IMR-90 (cell line): Measurements from ENCODE around the gene TUBGCP3. TPM values are rescaled to one million over a fixed set of nuclear protein-coding genes. Genes with fewer than 3 reads are reported as not detected.

Source experiments
- ATAC-seq: fragments of 200-7000 bp; cut with Tn5 transposase; 2 replicates; pipeline ENCODE4 v1.9.1; 2020; ENCODE audit warnings: low read depth, mild to moderate bottlenecking, moderate library complexity
- BruUV-seq: library from RNA; stranded (reverse); fragments of 400-500 nt; replicated peaks from 2 replicates; lab custom pipeline; 2021; lab: Mats Ljungman, UMichigan
- CTCF ChIA-PET: fragments of 300-600 bp; formaldehyde crosslinking; extraction: SDS; loops from one replicate; lab custom pipeline; 2021; ENCODE audit warnings: antibody characterized with exemption; lab: Yijun Ruan, JAX
- POLR2A ChIA-PET: fragments of 300-600 bp; sonication (Branson Sonifier 250); formaldehyde crosslinking; loops from one replicate; lab custom pipeline; 2022; ENCODE audit warnings: antibody characterized with exemption; ENCODE audit not compliant: unreplicated experiment; lab: Charles Lee
- DNase-seq: peaks from one replicate; pipeline ENCODE4 v3.0.0; 2013
- H2AFZ ChIP-seq: replicated peaks from 2 replicates; pipeline ENCODE3; 2013; ENCODE audit warnings: low read length, mild to moderate bottlenecking; ENCODE audit not compliant: poor library complexity
- H2AK5ac ChIP-seq: 2 replicates; pipeline ENCODE4 v1.6.1; 2013; ENCODE audit warnings: low read depth, low read length, inconsistent platforms
- H2AK9ac ChIP-seq: replicated peaks from 2 replicates; pipeline ENCODE3; 2013; ENCODE audit warnings: mild to moderate bottlenecking, low read depth, low read length, moderate library complexity; ENCODE audit not compliant: poor library complexity
- H2BK120ac ChIP-seq: 2 replicates; pipeline ENCODE4 v1.6.1; 2013; ENCODE audit warnings: low read depth, low read length, inconsistent platforms
- H2BK15ac ChIP-seq: 3 replicates; pipeline ENCODE4 v1.6.1; 2013; ENCODE audit warnings: low read depth, low read length, inconsistent platforms
- H2BK20ac ChIP-seq: 2 replicates; pipeline ENCODE4 v1.6.1; 2013; ENCODE audit warnings: low read depth, mild to moderate bottlenecking, inconsistent platforms, low read length, moderate library complexity
- H2BK5ac ChIP-seq: 2 replicates; pipeline ENCODE4 v1.6.1; 2013; ENCODE audit warnings: mild to moderate bottlenecking, low read depth, low read length, inconsistent platforms; ENCODE audit not compliant: poor library complexity, severe bottlenecking
- H3K14ac ChIP-seq: replicated peaks from 2 replicates; pipeline ENCODE4 v1.6.1; 2013; ENCODE audit warnings: low read depth, low read length, inconsistent platforms
- H3K18ac ChIP-seq: 2 replicates; pipeline ENCODE4 v1.6.1; 2013; ENCODE audit warnings: low read depth, low read length, control low read depth
- H3K23ac ChIP-seq: 2 replicates; pipeline ENCODE4 v1.6.1; 2013; ENCODE audit warnings: low read depth, low read length, inconsistent platforms
- H3K27ac ChIP-seq: 2 replicates; pipeline ENCODE4 v1.5.1; 2013; ENCODE audit warnings: mild to moderate bottlenecking, control low read depth, low read length; ENCODE audit not compliant: insufficient read depth
- H3K27me3 ChIP-seq: 2 replicates; pipeline ENCODE4 v1.6.1; 2013; ENCODE audit warnings: low read length; ENCODE audit not compliant: control insufficient read depth, insufficient read depth
- H3K36me3 ChIP-seq: 2 replicates; pipeline ENCODE4 v1.6.1; 2013; ENCODE audit warnings: low read length, mixed read lengths; ENCODE audit not compliant: control insufficient read depth, insufficient read depth
- H3K4ac ChIP-seq: 2 replicates; pipeline ENCODE4 v1.6.1; 2013; ENCODE audit warnings: low read depth, low read length, inconsistent platforms
- H3K4me1 ChIP-seq: 2 replicates; pipeline ENCODE4 v1.6.1; 2013; ENCODE audit warnings: low read length, mixed read lengths; ENCODE audit not compliant: control insufficient read depth, insufficient read depth
- H3K4me2 ChIP-seq: 2 replicates; pipeline ENCODE4 v1.6.1; 2013; ENCODE audit warnings: low read depth, mild to moderate bottlenecking, control low read depth, low read length, moderate library complexity
- H3K4me3 ChIP-seq: 2 replicates; pipeline ENCODE4 v1.5.1; 2013; ENCODE audit warnings: low read depth, mild to moderate bottlenecking, control low read depth, low read length, moderate library complexity; ENCODE audit not compliant: insufficient read depth
- H3K56ac ChIP-seq: 2 replicates; pipeline ENCODE4 v1.6.1; 2013; ENCODE audit warnings: low read length, inconsistent platforms; ENCODE audit not compliant: insufficient read depth; ENCODE audit errors: extremely low read depth
- H3K79me1 ChIP-seq, 2 experiments: 2 replicates each; pipeline ENCODE4 v1.6.1; 2013; ENCODE audit warnings: low read length in 2 of 2, inconsistent platforms in 1 of 2, low read depth in 1 of 2
- H3K9ac ChIP-seq: 2 replicates; pipeline ENCODE4 v1.6.1; 2013; ENCODE audit warnings: low read depth, low read length, control low read depth
- H3K9me1 ChIP-seq: 2 replicates; pipeline ENCODE4 v1.6.1; 2013; ENCODE audit warnings: low read length, inconsistent platforms; ENCODE audit not compliant: insufficient read depth
- H3K9me3 ChIP-seq: 2 replicates; pipeline ENCODE4 v1.6.1; 2013; ENCODE audit warnings: low read length; ENCODE audit not compliant: control insufficient read depth, insufficient read depth
- H4K20me1 ChIP-seq: 2 replicates; pipeline ENCODE4 v1.6.1; 2013; ENCODE audit warnings: low read length, inconsistent platforms; ENCODE audit not compliant: insufficient read depth
- H4K5ac ChIP-seq: 2 replicates; pipeline ENCODE4 v1.6.1; 2013; ENCODE audit warnings: mild to moderate bottlenecking, low read depth, low read length, control low read depth
- H4K8ac ChIP-seq, 2 experiments: 2 replicates each; pipeline ENCODE4 v1.6.1; 2013; ENCODE audit warnings: low read depth in 2 of 2, low read length in 2 of 2, control low read depth in 1 of 2, inconsistent platforms in 1 of 2
- H4K91ac ChIP-seq: 2 replicates; pipeline ENCODE4 v1.6.1; 2013; ENCODE audit warnings: low read depth, low read length, inconsistent platforms; ENCODE audit not compliant: insufficient read depth
- BHLHE40 ChIP-seq: fragments of 150-350 bp; IDR thresholded peaks from 2 replicates; pipeline ENCODE4 v1.6.1; 2016; ENCODE audit warnings: mild to moderate bottlenecking, low read depth, low read length
- CEBPB ChIP-seq: IDR thresholded peaks from 2 replicates; pipeline ENCODE4 v1.6.1; 2012; ENCODE audit warnings: low read depth, low read length, improper control_type of control experiment
- CTCF ChIP-seq: conservative IDR thresholded peaks from 2 replicates; pipeline ENCODE4 v1.5.1; 2012; ENCODE audit warnings: mild to moderate bottlenecking, low read depth, low read length, improper control_type of control experiment
- ELK1 ChIP-seq: fragments of 150-350 bp; IDR thresholded peaks from 2 replicates; pipeline ENCODE4 v1.6.1; 2016; ENCODE audit warnings: low read depth, mild to moderate bottlenecking, low read length, moderate library complexity, borderline replicate concordance
- FOS ChIP-seq: fragments of 150-350 bp; IDR thresholded peaks from 2 replicates; pipeline ENCODE4 v1.6.1; 2016; ENCODE audit warnings: low read depth, low read length
- MAFK ChIP-seq: IDR thresholded peaks from 2 replicates; pipeline ENCODE4 v1.6.1; 2012; ENCODE audit warnings: low read depth, low read length, improper control_type of control experiment
- MAZ ChIP-seq: IDR thresholded peaks from 2 replicates; pipeline ENCODE4 v1.6.1; 2012; ENCODE audit warnings: low read depth, mild to moderate bottlenecking, low read length, improper control_type of control experiment, moderate library complexity, borderline replicate concordance
- MXI1 ChIP-seq: IDR thresholded peaks from 2 replicates; pipeline ENCODE4 v1.6.1; 2012; ENCODE audit warnings: low read depth, mild to moderate bottlenecking, low read length, moderate library complexity, borderline replicate concordance
- POLR2A ChIP-seq: IDR thresholded peaks from 2 replicates; pipeline ENCODE4 v1.6.1; 2012; ENCODE audit warnings: mild to moderate bottlenecking, low read depth, low read length
- RAD21 ChIP-seq: IDR thresholded peaks from 2 replicates; pipeline ENCODE4 v1.6.1; 2012; ENCODE audit warnings: low read length, improper control_type of control experiment
- RCOR1 ChIP-seq: IDR thresholded peaks from 2 replicates; pipeline ENCODE4 v1.6.1; 2012; ENCODE audit warnings: mild to moderate bottlenecking, low read length, improper control_type of control experiment; ENCODE audit not compliant: insufficient replicate concordance
- RFX5 ChIP-seq: IDR thresholded peaks from 2 replicates; pipeline ENCODE4 v1.8.0; 2012; ENCODE audit warnings: low read depth, mild to moderate bottlenecking, low read length, moderate library complexity
- SMC3 ChIP-seq: fragments of 150-350 bp; IDR thresholded peaks from 2 replicates; pipeline ENCODE4 v1.6.1; 2016; ENCODE audit warnings: low read depth, mild to moderate bottlenecking, antibody characterized with exemption, low read length, moderate library complexity
- WGBS, 2 experiments: methylation state at CpG; one replicate each; pipeline versions ENCODE4 v1.1.5 to v1.1.7; 2013; ENCODE audit warnings: missing lambda C conversion rate in 2 of 2; ENCODE audit not compliant: insufficient read length in 1 of 2; ENCODE audit errors: extremely low coverage in 2 of 2; 5-methylcytosine and 5-hydroxymethylcytosine counted together
- dilution Hi-C: fragments of 300-500 bp; cut with HindIII; formaldehyde crosslinking; loops from one replicate; pipeline ENCODE4 v1.14.3; 2018; ENCODE audit warnings: low sequenced_read_pairs; ENCODE audit not compliant: unreplicated experiment
- in situ Hi-C: fragments of 300-500 bp; cut with MboI; formaldehyde crosslinking; loops from 3 replicates; pipeline ENCODE4 v1.14.3; 2019; ENCODE audit warnings: low sequenced_read_pairs, inconsistent platforms, mixed read lengths
- intact Hi-C: fragments of 100-400 bp; cut with micrococcal nuclease; formaldehyde crosslinking; loops from 2 replicates; pipeline ENCODE4 v1.10.0; 2022
- polyA plus RNA-seq, 3 experiments: library from polyadenylated mRNA; depleted of rRNA; stranded (reverse); fragments of >200 nt; gene quantifications; 2 replicates each; pipeline ENCODE4 v1.2.3, GENCODE V29; 2012; ENCODE audit warnings: low replicate concordance in 1 of 3
- total RNA-seq: library from RNA; depleted of rRNA; stranded (reverse); fragments of >200 nt; gene quantifications from 2 replicates; pipeline ENCODE4 v1.2.3, GENCODE V29; 2012
- TF ChIP-seq, protein P1 (sequence below): fragments of 150-350 bp; IDR thresholded peaks from 2 replicates; pipeline ENCODE4 v1.6.1; 2017; ENCODE audit warnings: mild to moderate bottlenecking, antibody characterized with exemption, low read length, low read depth

The TUBGCP3 gene
- total and polyA plus RNA-seq, 2 of the 4 experiments (the other 2 are of a cell fraction) = 16.0 to 17.8 TPM

- Histone ChIP-seq H3K79me1 (no peaks in the 10 kb centered on the region), H2AK5ac (no peak overlapping the region), H3K56ac (no peak overlapping the region), H3K14ac (no peak overlapping the region), H3K4me2 (no peak overlapping the region), H3K27me3 (peaks cover 51% of the 10 kb centered on the region), H4K91ac (no peak overlapping the region), H2BK20ac (no peak overlapping the region), H2BK15ac (no peak overlapping the region), H3K9ac (no peak overlapping the region), H3K27ac (no peak overlapping the region), H2AFZ (peak overlapping the region; percentile 47), H3K18ac (no peak overlapping the region), H3K36me3 (no peaks in the 10 kb centered on the region), H4K20me1 (no peaks in the 10 kb centered on the region; the same call in 1 of the 2 replicates), H3K9me1 (no peaks in the 10 kb centered on the region), H3K23ac (no peak overlapping the region), H3K4me3 (no peak overlapping the region), H3K4ac (no peak overlapping the region), H2BK120ac (no peak overlapping the region), H2BK5ac (no peak overlapping the region), H3K9me3 (no peaks in the 10 kb centered on the region), H2AK9ac (no peak overlapping the region), H4K8ac (no peak overlapping the region), H3K4me1 (no peaks in the 10 kb centered on the region), H4K5ac (no peak overlapping the region)
- 71% methylated on average over 9 of the region's 24 CpGs; no CpG with 5 or more reads in 1 of the 2 experiments for WGBS, 2 experiments
- ChIA-PET CTCF (interaction anchor here (1.0 kb wide), 1 partner anchor 14 kb away, joined by 3 read pairs; no protein-coding TSS in a partner anchor), POLR2A (no interaction called here)
- in situ Hi-C loops = loop anchor here (10.0 to 25.0 kb wide), 2 partner anchors 255 to 533 kb away; no protein-coding TSS in a partner anchor
- no peak for DNase-seq
- ATAC-seq = peak; percentile 70
- BruUV-seq = no TSS peak
- dilution Hi-C loops = no loop called here
- intact Hi-C loops = no loop called here
- TF ChIP-seq MAFK = no peak
- no peak for TF ChIP-seq SMC3
- TF ChIP-seq, protein P1, sequence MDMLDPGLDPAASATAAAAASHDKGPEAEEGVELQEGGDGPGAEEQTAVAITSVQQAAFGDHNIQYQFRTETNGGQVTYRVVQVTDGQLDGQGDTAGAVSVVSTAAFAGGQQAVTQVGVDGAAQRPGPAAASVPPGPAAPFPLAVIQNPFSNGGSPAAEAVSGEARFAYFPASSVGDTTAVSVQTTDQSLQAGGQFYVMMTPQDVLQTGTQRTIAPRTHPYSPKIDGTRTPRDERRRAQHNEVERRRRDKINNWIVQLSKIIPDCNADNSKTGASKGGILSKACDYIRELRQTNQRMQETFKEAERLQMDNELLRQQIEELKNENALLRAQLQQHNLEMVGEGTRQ = no peak
- TF ChIP-seq MXI1 = no peak
- TF ChIP-seq ELK1 = no peak
- TF ChIP-seq CEBPB = no peak
- TF ChIP-seq CTCF = no peak
- TF ChIP-seq RCOR1 = no peak
- TF ChIP-seq POLR2A = no peak
- TF ChIP-seq BHLHE40 = no peak
- TF ChIP-seq RAD21 = no peak
- no peak for TF ChIP-seq FOS
- no peak for TF ChIP-seq MAZ
- no peak for TF ChIP-seq RFX5
These were observed 32.0 kb upstream of the TUBGCP3 start for GRCh38 chr13:112619730-112620631.
